Lower leg skin (tissue), 3 donors: Measurements from ENCODE around the gene GBF1.

Source experiments
- CTCF ChIP-seq, 3 donors: fragments of 450-650 bp; IDR thresholded peaks; one replicate each; pipeline ENCODE4 v1.5.1; 2016; ENCODE audit warnings: antibody characterized with exemption in 3 of 3, mild to moderate bottlenecking in 3 of 3, moderate library complexity in 2 of 3
- POLR2A ChIP-seq, 2 donors: fragments of 450-650 bp; IDR thresholded peaks; one replicate each; pipeline ENCODE4 v1.6.1; 2016 to 2017; ENCODE audit warnings: antibody characterized with exemption in 2 of 2, mild to moderate bottlenecking in 1 of 2, moderate library complexity in 1 of 2

GRCh38 chr10:102198027-102198426 is 47.3 kb upstream of the GBF1 start:
- no peak for TF ChIP-seq POLR2A (IDR thresholded peaks at IDR 0.05)
- no peak for TF ChIP-seq CTCF (IDR thresholded peaks at IDR 0.05)
